HG02588 (cell line): ENCODE results near the gene SCFD2.
"Not testable (repeated sequence)": the region's sequence is repeated elsewhere in the genome, so short reads cannot be mapped to it uniquely, and the experiment has no call there.

Experiments used
- ATAC-seq: cut with Tn5 transposase; IDR thresholded peaks from one replicate; pipeline ENCODE4 v1.9.1; 2021; ENCODE audit warnings: mild to moderate bottlenecking, moderate library complexity; ENCODE audit not compliant: unreplicated experiment

The SCFD2 gene

GRCh38 chr4:52996261-52997131 is 369.4 kb downstream of the SCFD2 start:
- no peak for ATAC-seq

- no peak for ATAC-seq
Measured at GRCh38 chr4:52995360-52996030, 370.4 kb downstream of the SCFD2 start.

- ATAC-seq: no peak
Measured at GRCh38 chr4:52994567-52994966, 371.3 kb downstream of the SCFD2 start.

- ATAC-seq: no peak
Measured at GRCh38 chr4:52993771-52994170, 372.1 kb downstream of the SCFD2 start.

GRCh38 chr4:52992551-52992950 is 373.3 kb downstream of the SCFD2 start:
- not testable (repeated sequence) for ATAC-seq

- ATAC-seq: no peak
Measured at GRCh38 chr4:52991472-52991871, 374.4 kb downstream of the SCFD2 start.

GRCh38 chr4:52990706-52991105 is 375.2 kb downstream of the SCFD2 start:
- ATAC-seq: no peak

GRCh38 chr4:52989865-52990264 is 376.0 kb downstream of the SCFD2 start:
- no peak for ATAC-seq

- ATAC-seq: no peak
Measured at GRCh38 chr4:52987392-52988056, 378.3 kb downstream of the SCFD2 start.

- no peak for ATAC-seq
Measured at GRCh38 chr4:52984462-52984881, 381.4 kb downstream of the SCFD2 start.

GRCh38 chr4:52983563-52984303 is 382.1 kb downstream of the SCFD2 start:
- no peak for ATAC-seq

GRCh38 chr4:52982946-52983340 is 382.9 kb downstream of the SCFD2 start:
- ATAC-seq: no peak

- no peak for ATAC-seq
Measured at GRCh38 chr4:52982255-52982945, 383.5 kb downstream of the SCFD2 start.

- no peak for ATAC-seq
Measured at GRCh38 chr4:52979821-52980590, 385.9 kb downstream of the SCFD2 start.

GRCh38 chr4:52979020-52979419 is 386.8 kb downstream of the SCFD2 start:
- ATAC-seq: no peak

- no peak for ATAC-seq
Measured at GRCh38 chr4:52977252-52977651, 388.6 kb downstream of the SCFD2 start.

GRCh38 chr4:52976523-52977230 is 389.2 kb downstream of the SCFD2 start:
- ATAC-seq: no peak

GRCh38 chr4:52968691-52969090 is 397.2 kb downstream of the SCFD2 start:
- no peak for ATAC-seq

GRCh38 chr4:52968241-52968640 is 397.6 kb downstream of the SCFD2 start:
- ATAC-seq: no peak
